CD14-positive monocyte (primary cell): ENCODE measurements around the gene STT3B. TPM values are rescaled to one million over a fixed set of nuclear protein-coding genes. Genes with fewer than 3 reads are reported as not detected.

Experiments used
- DNase-seq, 3 donors: peaks; one replicate each; pipeline ENCODE4 v3.0.0-alpha.2; 2011 to 2022
- H2AFZ ChIP-seq: 2 replicates; pipeline ENCODE4 v1.6.0; 2012; ENCODE audit warnings: mild to moderate bottlenecking, low read depth, low read length, inconsistent platforms; ENCODE audit not compliant: insufficient read depth, poor library complexity, severe bottlenecking
- H3K27ac ChIP-seq, 2 donors: 1 replicate in 1 of 2; 2 replicates in 1 of 2; pipeline ENCODE4 v1.5.1; 2012 to 2013; ENCODE audit warnings: low read length in 2 of 2, control low read depth in 1 of 2, inconsistent platforms in 1 of 2, low read depth in 1 of 2, mild to moderate bottlenecking in 1 of 2
- H3K27me3 ChIP-seq, 2 donors: one replicate each; pipeline versions ENCODE4 v1.6.0 to v1.6.1; 2011 to 2013; ENCODE audit warnings: low read length in 2 of 2; ENCODE audit not compliant: control insufficient read depth in 2 of 2, insufficient read depth in 2 of 2
- H3K36me3 ChIP-seq, 2 donors: replicated peaks in 1 of 2; 1 replicate in 1 of 2; 2 replicates in 1 of 2; pipeline versions ENCODE4 v1.5.1 to v1.6.1; 2012 to 2013; ENCODE audit warnings: low read length in 2 of 2, control low read depth in 1 of 2, inconsistent platforms in 1 of 2, mild to moderate bottlenecking in 1 of 2; ENCODE audit not compliant: insufficient read depth in 2 of 2, control insufficient read depth in 1 of 2
- H3K4me1 ChIP-seq, 2 donors: 1 replicate in 1 of 2; 2 replicates in 1 of 2; pipeline versions ENCODE4 v1.5.1 to v1.6.1; 2012 to 2013; ENCODE audit warnings: low read length in 2 of 2, control low read depth in 1 of 2, inconsistent platforms in 1 of 2, mild to moderate bottlenecking in 1 of 2, moderate library complexity in 1 of 2; ENCODE audit not compliant: insufficient read depth in 2 of 2, control insufficient read depth in 1 of 2
- H3K4me2 ChIP-seq: replicated peaks from 2 replicates; pipeline ENCODE3; 2012; ENCODE audit warnings: low read length, moderate library complexity, mild to moderate bottlenecking; ENCODE audit not compliant: poor library complexity, severe bottlenecking; ENCODE audit errors: extremely low read depth
- H3K4me3 ChIP-seq, 3 experiments: fragments of 200-600 bp in 1 of 3; sonication (generic) in 1 of 3; replicated peaks in 1 of 3; 1 replicate in 2 of 3; 2 replicates in 1 of 3; pipeline ENCODE4 v1.5.1; 2011 to 2013; ENCODE audit warnings: low read length in 3 of 3, mild to moderate bottlenecking in 3 of 3, control low read depth in 2 of 3, low read depth in 2 of 3, inconsistent platforms in 1 of 3, moderate library complexity in 1 of 3
- H3K79me2 ChIP-seq: 2 replicates; pipeline ENCODE4 v1.6.0; 2012; ENCODE audit warnings: mild to moderate bottlenecking, control low read depth, inconsistent platforms, low read length, moderate library complexity; ENCODE audit not compliant: insufficient read depth
- H3K9ac ChIP-seq: 2 replicates; pipeline ENCODE4 v1.6.0; 2017; ENCODE audit warnings: low read length, mild to moderate bottlenecking; ENCODE audit not compliant: insufficient read depth, poor library complexity, severe bottlenecking
- H3K9me3 ChIP-seq, 2 donors: replicated peaks in 1 of 2; 1 replicate in 1 of 2; 2 replicates in 1 of 2; pipeline versions ENCODE4 v1.5.1 to v1.6.1; 2012 to 2013; ENCODE audit warnings: low read length in 2 of 2, control low read depth in 1 of 2; ENCODE audit not compliant: control insufficient read depth in 1 of 2, insufficient read depth in 1 of 2
- H4K20me1 ChIP-seq: 2 replicates; pipeline ENCODE4 v1.6.0; 2012; ENCODE audit warnings: mild to moderate bottlenecking, low read length, control low read depth, moderate library complexity; ENCODE audit not compliant: insufficient read depth
- H3K27ac Mint-ChIP-seq, 7 donors: one replicate each; pipeline ENCODE4 v1.8.0; 2020; ENCODE audit warnings: mild to moderate bottlenecking in 7 of 7, mixed read lengths in 7 of 7, moderate library complexity in 6 of 7, inconsistent platforms in 2 of 7
- H3K27me3 Mint-ChIP-seq, 3 donors: one replicate each; pipeline ENCODE4 v1.8.0; 2021 to 2022; ENCODE audit warnings: low read depth in 3 of 3, mild to moderate bottlenecking in 3 of 3, mixed read lengths in 3 of 3, moderate library complexity in 3 of 3, inconsistent platforms in 1 of 3
- H3K36me3 Mint-ChIP-seq, 2 donors: one replicate each; pipeline ENCODE4 v1.8.0; 2020; ENCODE audit warnings: mixed read lengths in 2 of 2, inconsistent platforms in 1 of 2, mild to moderate bottlenecking in 1 of 2
- H3K4me1 Mint-ChIP-seq: one replicate; pipeline ENCODE4 v1.8.0; 2020; ENCODE audit warnings: mild to moderate bottlenecking, mixed read lengths
- H3K4me3 Mint-ChIP-seq, 2 donors: one replicate each; pipeline ENCODE4 v1.8.0; 2020; ENCODE audit warnings: mild to moderate bottlenecking in 2 of 2, mixed read lengths in 2 of 2, moderate library complexity in 1 of 2
- H3K9me3 Mint-ChIP-seq, 7 donors: one replicate each; pipeline ENCODE4 v1.8.0; 2020 to 2022; ENCODE audit warnings: mixed read lengths in 7 of 7, mild to moderate bottlenecking in 6 of 7, moderate library complexity in 6 of 7, inconsistent platforms in 2 of 7
- WGBS: methylation state at CpG from one replicate; pipeline ENCODE4 v1.1.5; 2013; ENCODE audit warnings: missing lambda C conversion rate; ENCODE audit not compliant: insufficient coverage; 5-methylcytosine and 5-hydroxymethylcytosine counted together
- intact Hi-C, 2 donors: fragments of 100-400 bp; cut with micrococcal nuclease; formaldehyde crosslinking; loops; one replicate each; pipeline versions ENCODE4 v1.15.0 to v1.15.1; 2023
- polyA plus RNA-seq, 3 donors: library from polyadenylated mRNA; depleted of rRNA in 1 of 3; unstranded in 2 of 3; stranded (reverse) in 1 of 3; fragments of 300-500 nt in 2 of 3; fragments of >200 nt in 1 of 3; fragmentation: Illumina TruSeq in 2 of 3; gene quantifications; 1 replicate in 2 of 3; 2 replicates in 1 of 3; pipeline ENCODE4 v1.2.3, GENCODE V29; 2012 to 2021
- TF ChIP-seq, protein P1 (sequence below): fragments of 200-600 bp; IDR thresholded peaks from one replicate; pipeline ENCODE4 v1.8.0; 2022; ENCODE audit warnings: antibody characterized with exemption, mild to moderate bottlenecking

The STT3B gene
- polyA plus RNA-seq, 3 donors = 47.3 to 97.0 (median 86.3) TPM

DNA sequence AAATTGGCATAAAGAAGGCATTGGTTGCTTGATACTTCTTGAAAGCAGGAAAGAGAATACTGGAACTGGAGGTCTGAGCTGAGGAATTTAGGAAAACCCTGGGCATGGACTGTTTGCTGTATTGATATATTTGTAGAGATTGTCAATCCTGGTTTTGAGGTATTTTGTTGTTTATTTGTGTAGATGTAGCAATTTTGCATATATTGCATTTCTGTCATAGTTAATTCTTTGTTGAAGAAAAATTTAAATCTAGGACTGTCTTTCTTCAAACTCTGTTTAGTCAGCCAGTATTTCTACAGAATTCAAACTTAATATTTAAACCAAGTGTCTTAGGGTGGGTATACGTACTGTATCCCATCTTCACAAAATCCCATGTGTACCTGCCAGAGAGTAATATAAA, 9.5 kb downstream of the STT3B start:
- H3K27ac Mint-ChIP-seq = peak overlapping the region in 4 of 7 donors; percentile 51 to 86 (median 69)
- Histone ChIP-seq H4K20me1 (peaks cover 98% of the 10 kb centered on the region), H3K27me3 (no peaks in the 10 kb centered on the region), H3K36me3 (peaks cover 0 to 5% of the 10 kb centered on the region in 2 donors), H3K27ac (peak overlapping the region in 1 of 2 donors; percentile 16), H3K4me3 (no peak overlapping the region), H2AFZ (no peak overlapping the region), H3K79me2 (peaks cover 100% of the 10 kb centered on the region), H3K4me1 (peaks cover 38 to 90% of the 10 kb centered on the region in 2 donors), H3K9me3 (no peaks in the 10 kb centered on the region), H3K9ac (no peak overlapping the region), H3K4me2 (no peak overlapping the region)
- intact Hi-C loops = loop anchor here in 1 of 2 donors (10.0 kb wide), 1 partner anchor 897 kb away; no protein-coding TSS in a partner anchor
- no peaks in the 10 kb centered on the region for H3K9me3 Mint-ChIP-seq
- peaks cover 84% of the 10 kb centered on the region for H3K4me1 Mint-ChIP-seq
- H3K4me3 Mint-ChIP-seq = no peak overlapping the region
- no CpG with 5 or more reads among the region's 1 CpG for WGBS
- no peaks in the 10 kb centered on the region for H3K27me3 Mint-ChIP-seq
- DNase-seq = no peak
- H3K36me3 Mint-ChIP-seq = peaks cover 8 to 9% of the 10 kb centered on the region in 2 donors
- TF ChIP-seq, protein P1, sequence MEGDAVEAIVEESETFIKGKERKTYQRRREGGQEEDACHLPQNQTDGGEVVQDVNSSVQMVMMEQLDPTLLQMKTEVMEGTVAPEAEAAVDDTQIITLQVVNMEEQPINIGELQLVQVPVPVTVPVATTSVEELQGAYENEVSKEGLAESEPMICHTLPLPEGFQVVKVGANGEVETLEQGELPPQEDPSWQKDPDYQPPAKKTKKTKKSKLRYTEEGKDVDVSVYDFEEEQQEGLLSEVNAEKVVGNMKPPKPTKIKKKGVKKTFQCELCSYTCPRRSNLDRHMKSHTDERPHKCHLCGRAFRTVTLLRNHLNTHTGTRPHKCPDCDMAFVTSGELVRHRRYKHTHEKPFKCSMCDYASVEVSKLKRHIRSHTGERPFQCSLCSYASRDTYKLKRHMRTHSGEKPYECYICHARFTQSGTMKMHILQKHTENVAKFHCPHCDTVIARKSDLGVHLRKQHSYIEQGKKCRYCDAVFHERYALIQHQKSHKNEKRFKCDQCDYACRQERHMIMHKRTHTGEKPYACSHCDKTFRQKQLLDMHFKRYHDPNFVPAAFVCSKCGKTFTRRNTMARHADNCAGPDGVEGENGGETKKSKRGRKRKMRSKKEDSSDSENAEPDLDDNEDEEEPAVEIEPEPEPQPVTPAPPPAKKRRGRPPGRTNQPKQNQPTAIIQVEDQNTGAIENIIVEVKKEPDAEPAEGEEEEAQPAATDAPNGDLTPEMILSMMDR = no peak

DNA sequence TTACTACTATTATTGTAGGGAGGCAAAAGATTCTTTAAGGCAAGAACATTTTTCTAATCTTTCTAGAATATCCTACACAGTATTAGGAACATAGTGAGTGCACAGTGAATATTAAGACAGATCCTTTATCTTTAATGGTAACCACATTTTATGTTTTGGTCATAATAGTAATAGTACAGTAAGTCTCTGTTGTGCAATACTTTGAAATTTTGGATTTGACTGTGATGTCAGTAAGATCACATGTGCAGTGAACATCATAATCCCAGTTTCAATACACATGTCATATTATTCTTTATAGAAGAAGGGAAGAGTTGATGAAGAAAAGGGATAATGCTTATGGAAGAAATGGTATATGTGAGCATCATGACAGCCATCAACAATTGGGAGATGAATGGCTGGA, 10.7 kb downstream of the STT3B start:
- H3K36me3 ChIP-seq = peaks cover 0 to 5% of the 10 kb centered on the region in 2 donors
- intact Hi-C loops = loop anchor here in 1 of 2 donors (10.0 kb wide), 1 partner anchor 899 kb away; no protein-coding TSS in a partner anchor
- Mint-ChIP-seq H3K4me3 (no peak overlapping the region), H3K4me1 (peaks cover 84% of the 10 kb centered on the region), H3K27me3 (no peaks in the 10 kb centered on the region), H3K36me3 (peaks cover 8 to 9% of the 10 kb centered on the region in 2 donors), H3K9me3 (no peaks in the 10 kb centered on the region), H3K27ac (peak overlapping the region in 3 of 7 donors; percentile 14 to 85 (median 60))
- H3K4me1 ChIP-seq = peaks cover 45 to 93% of the 10 kb centered on the region in 2 donors
- no peak overlapping the region for H3K4me2 ChIP-seq
- no peaks in the 10 kb centered on the region for H3K9me3 ChIP-seq
- H3K27me3 ChIP-seq = no peaks in the 10 kb centered on the region
- peaks cover 99% of the 10 kb centered on the region for H3K79me2 ChIP-seq
- H3K27ac ChIP-seq = peak overlapping the region in 1 of 2 donors; percentile 69
- peaks cover 96% of the 10 kb centered on the region for H4K20me1 ChIP-seq
- TF ChIP-seq, protein P1 = no peak
- H3K9ac ChIP-seq = no peak overlapping the region
- H3K4me3 ChIP-seq = no peak overlapping the region
- H2AFZ ChIP-seq = no peak overlapping the region
- peak in 2 of 3 donors; percentile 58 to 74 for DNase-seq
